Heart left ventricle (tissue), 13 donors: ENCODE measurements around the gene POU6F2.

Experiments
- CTCF ChIP-seq, 12 donors: fragments of 200-600 bp; sonication (generic) in 4 of 12; IDR thresholded peaks; one replicate each; pipeline versions ENCODE4 v1.5.0 to v1.8.0; 2018 to 2022; ENCODE audit warnings: antibody characterized with exemption in 12 of 12, mild to moderate bottlenecking in 5 of 12
- POLR2A ChIP-seq, 2 donors: fragments of 450-650 bp; IDR thresholded peaks; one replicate each; pipeline ENCODE4 v1.6.1; 2017; ENCODE audit warnings: antibody characterized with exemption in 2 of 2, mild to moderate bottlenecking in 2 of 2, moderate library complexity in 2 of 2
- donor health status: ischemic (EF 13 %, LVEDD 7.1; RV severe dilation, severe dysfunction).
- donor health status: DM: no; HTN: yes; CAD: no.
- donor health status: DM: no; HTN: no; CAD: no.
- donor health status: ischemic (EF 25% LVEDD 6.9; RV normal size, moderate dysfunction).
- donor health status: ischemic (EF 25% LVEDD 5.7; RV mildly dilated, moderate dysfunction).
- donor health status: ischemic (EF 35%, LVEDD 5.7; RV mildly dilated, moderate dysfunction).
- donor health status: nonischemic (EF 11% LVEDD 7.7; RV severe dilation, severe dysfunction).
- donor health status: DM: yes; HTN: yes; CAD: no.
- donor health status: PGD.
- donor health status: ischemic (EF 29% LVEDD 5.4; RV normal size, mild dysfunction).
- donor health status: nonischemic (EF 23%, LVEDD 6.1; RV moderate dilation, normal function).

GRCh38 chr7:39130857-39131526 lies 153.3 kb downstream of the POU6F2 start:
- TF ChIP-seq POLR2A (IDR thresholded peaks at IDR 0.05) (no peak), CTCF (IDR thresholded peaks at IDR 0.05) (no peak)
